Activated CD4-positive, alpha-beta memory T cell treated with anti-CD3 and anti-CD28 coated beads for 36 hours (primary cell): ENCODE data around the gene PKD2L1. TPM values are rescaled to one million over a fixed set of nuclear protein-coding genes. Genes with fewer than 3 reads are reported as not detected.

Experiments
- CTCF ChIA-PET: fragments of 350-600 bp; sonication (Branson Sonifier 250); formaldehyde crosslinking; loops from one replicate; lab custom pipeline; 2021; ENCODE audit warnings: antibody characterized with exemption, inconsistent platforms; lab: Charles Lee
- POLR2A ChIA-PET: fragments of 350-600 bp; sonication (Branson Sonifier 250); formaldehyde crosslinking; loops from one replicate; lab custom pipeline; 2021; ENCODE audit warnings: antibody characterized with exemption; lab: Charles Lee
- DNase-seq: peaks from one replicate; pipeline ENCODE4 v3.0.0-alpha.2; 2020
- H3K27ac Mint-ChIP-seq: one replicate; pipeline ENCODE4 v1.8.0; 2021; ENCODE audit warnings: mixed read lengths
- H3K27me3 Mint-ChIP-seq: one replicate; pipeline ENCODE4 v1.8.0; 2021; ENCODE audit warnings: mixed read lengths
- H3K36me3 Mint-ChIP-seq: one replicate; pipeline ENCODE4 v1.8.0; 2021; ENCODE audit warnings: mixed read lengths
- H3K4me1 Mint-ChIP-seq: one replicate; pipeline ENCODE4 v1.8.0; 2021; ENCODE audit warnings: low read depth, mixed read lengths
- H3K4me3 Mint-ChIP-seq: one replicate; pipeline ENCODE4 v1.8.0; 2021; ENCODE audit warnings: mild to moderate bottlenecking, mixed read lengths
- H3K9me3 Mint-ChIP-seq: one replicate; pipeline ENCODE4 v1.8.0; 2021; ENCODE audit warnings: mixed read lengths
- intact Hi-C: fragments of 100-400 bp; cut with micrococcal nuclease; formaldehyde crosslinking; loops from one replicate; pipeline ENCODE4 v1.15.1; 2023
- total RNA-seq, 2 experiments: library from RNA; stranded (reverse); gene quantifications; one replicate each; pipeline ENCODE4 v1.2.3, GENCODE V29; 2021

The PKD2L1 gene
- total RNA-seq, 2 experiments from 2014 or later = not detected

DNA sequence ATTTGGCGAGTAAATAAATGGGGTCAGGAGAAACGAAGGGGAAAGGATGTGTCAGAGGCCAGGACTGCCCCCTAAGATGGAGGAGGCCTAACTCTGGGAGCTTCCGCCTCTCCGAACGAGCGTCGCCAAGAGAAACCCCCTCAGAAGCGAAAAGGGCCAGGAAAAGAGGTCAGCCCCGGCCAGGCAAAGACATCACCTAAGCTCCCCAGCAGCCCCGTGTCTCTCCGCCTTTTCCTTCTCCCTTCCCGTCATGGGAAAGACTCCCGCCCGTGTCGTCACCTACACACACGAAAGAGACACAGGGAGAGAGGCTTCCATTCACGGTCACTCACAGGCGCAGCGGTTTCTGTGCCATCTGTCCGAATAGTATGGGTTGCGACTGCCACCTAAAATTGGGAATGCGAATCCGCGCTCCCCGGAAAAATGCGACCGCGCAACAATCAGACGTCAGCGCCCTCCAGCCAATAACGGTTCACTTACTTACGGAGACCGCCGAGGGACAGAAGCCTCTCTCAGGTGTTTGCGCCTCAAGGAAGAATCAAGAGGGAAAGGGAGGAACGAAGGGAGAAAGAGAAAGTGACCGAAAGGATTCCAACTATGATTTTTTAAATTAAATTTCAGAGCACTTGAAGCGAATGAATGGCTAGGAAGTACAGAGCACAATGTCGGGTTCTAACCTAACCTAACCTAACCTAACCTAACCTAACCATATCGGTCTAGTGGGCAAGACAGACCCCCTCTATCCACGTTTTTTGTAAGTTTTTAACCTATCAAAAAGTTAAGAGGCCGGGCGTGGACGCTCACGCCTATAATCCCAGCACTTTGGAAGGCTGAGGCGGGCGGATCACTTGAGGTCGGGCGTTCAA is 62.6 kb downstream of the PKD2L1 start, which contains the start of gene CWF19L1:
Gene CWF19L1, minus strand, starts transcription at position 400 of the 866 bp plus-strand sequence. Its CDS starts 45 bp downstream, at position 355.
- no peaks in the 10 kb centered on the region for H3K27me3 Mint-ChIP-seq
- POLR2A ChIA-PET = interaction anchor here (0.7 kb wide), 1 partner anchor 81 kb away, joined by 4 read pairs; the partner anchor contains the start of gene ERLIN1
- intact Hi-C loops = loop anchor here (1.0 to 2.0 kb wide), 3 partner anchors 19 to 81 kb away; partner anchors contain the start of genes BLOC1S2, CHUK and ERLIN1

DNA sequence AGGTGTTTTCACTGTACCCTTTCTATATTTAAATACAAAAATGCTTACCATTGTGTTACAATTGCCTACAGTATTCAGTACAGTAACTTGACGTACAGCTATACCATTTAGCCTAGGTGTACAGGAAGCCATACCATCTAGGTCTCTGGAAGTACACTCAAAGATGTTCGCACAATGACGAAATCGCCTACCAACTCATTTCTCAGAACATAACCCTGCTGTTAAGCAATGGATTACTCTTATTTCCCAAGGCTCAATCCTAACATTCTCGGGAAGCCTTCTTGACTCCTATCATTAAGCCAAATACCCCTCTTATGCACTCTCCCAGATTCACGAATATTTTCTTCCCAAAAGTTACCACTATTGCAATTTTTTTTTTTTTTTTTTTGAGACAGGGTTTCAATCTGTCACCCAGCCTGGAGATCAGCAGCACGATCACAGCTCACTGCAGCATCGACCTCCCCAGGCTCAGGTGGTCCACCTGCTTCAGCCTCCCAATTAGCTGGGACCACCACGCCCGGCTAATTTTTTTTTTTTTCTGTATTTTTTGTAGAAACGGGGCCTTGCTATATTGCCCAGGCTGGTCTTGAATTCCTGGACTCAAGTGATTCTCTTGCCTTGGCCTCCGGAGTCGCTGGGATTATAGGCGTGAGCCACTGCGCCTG is 64.1 kb downstream of the PKD2L1 start:
- no peak overlapping the region for H3K27ac Mint-ChIP-seq
- ChIA-PET CTCF (interaction anchor here (1.0 kb wide), 1 partner anchor 27 kb away, joined by 4 read pairs; no protein-coding TSS in a partner anchor), POLR2A (no interaction called here)
- H3K27me3 Mint-ChIP-seq = no peaks in the 10 kb centered on the region
- H3K9me3 Mint-ChIP-seq = no peaks in the 10 kb centered on the region
- H3K4me3 Mint-ChIP-seq = peak overlapping the region; percentile 65
- H3K36me3 Mint-ChIP-seq = peaks cover 6% of the 10 kb centered on the region
- peaks cover 29% of the 10 kb centered on the region for H3K4me1 Mint-ChIP-seq
- no peak for DNase-seq
- intact Hi-C loops = loop anchor here (2.0 kb wide), 1 partner anchor 79 kb away; the partner anchor contains the start of gene ERLIN1

More for the DNA sequence above, 62.6 kb downstream of the PKD2L1 start, which contains the start of gene CWF19L1:
- peak; percentile 88 for DNase-seq
- Mint-ChIP-seq H3K9me3 (no peaks in the 10 kb centered on the region), H3K4me1 (peaks cover 22% of the 10 kb centered on the region), H3K4me3 (peak within 1 kb of the TSS; percentile 100), H3K27ac (peak within 1 kb of the TSS; percentile 98), H3K36me3 (peaks cover 6% of the 10 kb centered on the region)
- CTCF ChIA-PET = interaction anchor here (1.0 kb wide), 1 partner anchor 70 kb away, joined by 4 read pairs; no protein-coding TSS in a partner anchor

DNA sequence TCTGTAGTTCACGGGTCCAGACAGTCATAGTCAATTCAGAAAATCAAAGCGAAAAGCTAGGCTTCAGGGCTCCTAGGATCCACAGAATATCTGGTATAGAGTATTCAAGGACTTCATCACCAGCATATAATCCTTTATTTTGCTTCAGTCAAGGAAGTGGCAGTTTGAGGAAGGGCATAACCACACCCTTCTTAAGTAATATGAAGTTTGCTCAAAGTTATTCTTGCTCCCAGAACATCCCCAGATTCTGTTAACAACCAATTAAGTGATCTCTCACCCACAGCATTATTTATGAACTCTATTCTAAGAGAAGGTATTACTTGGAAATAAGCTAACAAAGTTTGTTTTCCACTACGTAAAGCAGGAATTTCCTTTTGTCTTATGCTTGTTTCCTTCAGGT is 75.8 kb downstream of the PKD2L1 start:
- H3K27me3 Mint-ChIP-seq = no peaks in the 10 kb centered on the region
- no peak for DNase-seq
- peaks cover 54% of the 10 kb centered on the region for H3K36me3 Mint-ChIP-seq
- H3K27ac Mint-ChIP-seq = no peak overlapping the region
- no peaks in the 10 kb centered on the region for H3K4me1 Mint-ChIP-seq
- no peaks in the 10 kb centered on the region for H3K9me3 Mint-ChIP-seq
- ChIA-PET CTCF (no interaction called here), POLR2A (no interaction called here)
- no peak overlapping the region for H3K4me3 Mint-ChIP-seq
- intact Hi-C loops = no loop called here

DNA sequence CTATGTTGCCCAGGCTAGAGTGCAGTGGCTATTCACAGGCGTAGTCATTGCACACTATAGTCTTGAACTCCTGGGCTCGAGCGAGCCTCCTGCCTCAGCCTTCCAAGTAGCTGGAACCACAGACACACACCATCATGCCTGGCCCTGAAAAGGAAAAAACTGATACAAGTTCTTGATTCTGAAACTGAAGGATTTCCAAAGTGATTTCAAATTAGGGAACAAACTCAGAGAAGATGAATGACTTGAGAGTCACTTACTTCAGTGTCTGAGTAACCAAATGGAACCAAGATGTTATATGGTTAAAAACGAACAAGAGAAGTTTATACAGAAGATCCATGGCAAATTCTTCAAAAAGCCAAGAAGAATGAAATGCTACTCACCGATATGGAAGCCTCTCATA is 77.0 kb downstream of the PKD2L1 start:
- H3K9me3 Mint-ChIP-seq = no peaks in the 10 kb centered on the region
- H3K4me1 Mint-ChIP-seq = no peaks in the 10 kb centered on the region
- peaks cover 56% of the 10 kb centered on the region for H3K36me3 Mint-ChIP-seq
- intact Hi-C loops = no loop called here
- POLR2A ChIA-PET = no interaction called here
- H3K27me3 Mint-ChIP-seq = no peaks in the 10 kb centered on the region
- CTCF ChIA-PET = no interaction called here
- DNase-seq = no peak
- H3K27ac Mint-ChIP-seq = no peak overlapping the region
- H3K4me3 Mint-ChIP-seq = no peak overlapping the region

DNA sequence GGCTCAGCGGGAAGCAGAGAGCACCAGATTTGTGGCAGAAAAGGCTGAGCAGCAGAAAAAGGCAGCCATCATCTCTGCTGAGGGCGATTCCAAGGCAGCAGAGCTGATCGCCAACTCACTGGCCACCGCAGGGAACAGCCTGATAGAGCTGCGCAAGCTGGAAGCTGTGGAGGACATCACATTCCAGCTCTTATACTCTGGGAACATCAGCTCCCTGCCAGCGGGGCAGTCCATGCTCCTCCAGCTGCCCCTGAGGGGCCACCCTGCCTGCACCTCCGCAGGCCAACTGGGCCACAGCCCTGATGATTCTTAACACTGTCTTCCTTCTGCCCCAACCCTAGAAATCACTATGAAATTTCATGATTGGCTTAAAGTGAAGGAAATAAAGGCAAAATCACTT is 81.2 kb downstream of the PKD2L1 start:
- H3K27ac Mint-ChIP-seq = no peak overlapping the region
- intact Hi-C loops = no loop called here
- H3K27me3 Mint-ChIP-seq = no peaks in the 10 kb centered on the region
- CTCF ChIA-PET = interaction anchor here (1.1 to 1.2 kb wide), 2 partner anchors 8 to 403 kb away, joined by 3 to 4 read pairs; no protein-coding TSS in a partner anchor
- no peak for DNase-seq
- H3K9me3 Mint-ChIP-seq = no peaks in the 10 kb centered on the region
- POLR2A ChIA-PET = interaction anchor here (1.0 kb wide), 1 partner anchor 11 kb away, joined by 3 read pairs; no protein-coding TSS in a partner anchor
- no peak overlapping the region for H3K4me3 Mint-ChIP-seq
- H3K4me1 Mint-ChIP-seq = no peaks in the 10 kb centered on the region
- peaks cover 39% of the 10 kb centered on the region for H3K36me3 Mint-ChIP-seq

DNA sequence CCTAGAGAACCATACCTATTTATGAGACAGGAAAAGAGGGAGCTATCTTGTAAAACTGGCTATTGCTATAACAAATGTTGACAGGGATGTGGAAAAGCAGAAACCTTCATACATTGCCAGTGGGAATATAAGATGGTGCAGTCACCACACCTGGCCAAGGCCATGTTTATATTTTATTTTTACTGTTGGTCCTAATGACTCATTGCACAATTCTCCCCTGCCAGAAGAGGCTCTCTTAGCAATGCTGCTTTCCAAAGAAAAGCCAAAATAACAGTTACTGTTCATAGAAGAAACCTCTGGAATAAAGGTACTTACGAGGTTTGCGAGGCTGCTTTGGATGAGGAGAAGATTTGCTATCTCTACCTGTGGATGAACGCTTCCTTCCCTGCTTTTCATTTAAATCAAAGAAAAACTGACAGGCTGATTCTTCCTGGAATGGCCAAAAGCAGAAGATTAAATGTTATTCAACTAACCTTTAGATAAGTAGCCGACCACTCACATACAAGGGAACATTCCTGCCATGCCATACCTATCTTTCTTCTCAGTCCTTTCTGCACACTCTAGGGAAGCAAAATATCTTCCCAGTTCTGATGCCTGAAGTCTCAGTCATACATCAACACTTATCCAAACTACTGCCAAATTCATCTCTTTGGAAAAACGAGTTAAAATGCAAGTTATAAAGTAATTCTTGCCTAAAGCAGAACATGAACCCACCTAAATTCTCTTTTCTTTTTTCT is 84.4 kb downstream of the PKD2L1 start:
- H3K9me3 Mint-ChIP-seq = no peaks in the 10 kb centered on the region
- peaks cover 5% of the 10 kb centered on the region for H3K4me1 Mint-ChIP-seq
- H3K27ac Mint-ChIP-seq = no peak overlapping the region
- DNase-seq = no peak
- CTCF ChIA-PET = no interaction called here
- peaks cover 38% of the 10 kb centered on the region for H3K36me3 Mint-ChIP-seq
- intact Hi-C loops = no loop called here
- POLR2A ChIA-PET = no interaction called here
- no peaks in the 10 kb centered on the region for H3K27me3 Mint-ChIP-seq
- H3K4me3 Mint-ChIP-seq = no peak overlapping the region

DNA sequence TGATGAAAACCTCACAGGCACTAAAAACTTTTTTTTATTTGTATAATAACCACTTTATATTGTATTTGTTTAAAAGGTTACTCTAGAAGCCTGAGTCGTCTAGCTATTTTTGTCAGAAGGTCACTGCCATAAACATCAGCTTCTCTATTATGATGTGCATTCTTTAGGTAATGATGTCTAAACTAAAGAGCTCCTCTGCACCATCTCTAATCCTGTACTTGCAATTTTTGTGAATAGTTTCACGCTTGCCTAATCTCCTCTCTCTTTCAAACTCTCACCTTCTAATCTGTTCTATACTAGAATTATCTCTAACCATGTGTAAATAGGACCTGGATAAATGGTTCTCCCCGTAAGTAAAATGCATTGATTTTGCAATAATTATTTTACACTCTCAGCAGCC is 90.2 kb downstream of the PKD2L1 start:
- Mint-ChIP-seq H3K27ac (no peak overlapping the region), H3K36me3 (peaks cover 33% of the 10 kb centered on the region), H3K4me1 (peaks cover 13% of the 10 kb centered on the region), H3K27me3 (no peaks in the 10 kb centered on the region), H3K4me3 (no peak overlapping the region), H3K9me3 (no peaks in the 10 kb centered on the region)
- POLR2A ChIA-PET = no interaction called here
- CTCF ChIA-PET = interaction anchor here (0.7 to 1.7 kb wide), 9 partner anchors 11 to 394 kb away, joined by 3 to 8 read pairs (median 4); partner anchors contain the start of genes BLOC1S2 and CHUK
- intact Hi-C loops = loop anchor here (5.0 kb wide), 1 partner anchor 393 kb away; no protein-coding TSS in a partner anchor
- DNase-seq = no peak

DNA sequence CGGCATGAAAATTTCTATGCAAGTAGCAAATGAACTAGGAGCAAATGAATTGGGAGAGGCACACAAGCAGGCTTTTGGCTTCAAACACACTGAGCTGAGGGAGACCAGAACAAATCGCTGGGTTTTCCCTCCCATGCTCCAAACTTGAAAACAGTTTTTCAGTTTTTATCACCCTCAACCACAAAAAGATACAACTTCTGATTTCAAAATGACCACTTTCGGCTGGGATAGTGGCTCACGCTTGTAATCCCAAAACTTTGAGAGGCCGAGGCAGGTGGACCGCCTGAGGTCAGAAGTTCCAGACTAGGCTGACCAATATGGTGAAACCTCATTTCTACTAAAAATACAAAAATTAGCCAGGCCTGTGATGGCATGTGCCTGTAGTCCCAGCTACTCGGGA is 91.6 kb downstream of the PKD2L1 start:
- CTCF ChIA-PET = interaction anchor here (0.9 kb wide), 1 partner anchor 27 kb away, joined by 4 read pairs; no protein-coding TSS in a partner anchor
- POLR2A ChIA-PET = interaction anchor here (0.6 to 0.7 kb wide), 2 partner anchors 27 to 78 kb away, joined by 5 to 6 read pairs; no protein-coding TSS in a partner anchor
- H3K9me3 Mint-ChIP-seq = no peaks in the 10 kb centered on the region
- DNase-seq = peak; percentile 18
- intact Hi-C loops = no loop called here
- peaks cover 33% of the 10 kb centered on the region for H3K36me3 Mint-ChIP-seq
- H3K4me1 Mint-ChIP-seq = peaks cover 13% of the 10 kb centered on the region
- H3K27ac Mint-ChIP-seq = no peak overlapping the region
- no peak overlapping the region for H3K4me3 Mint-ChIP-seq
- H3K27me3 Mint-ChIP-seq = no peaks in the 10 kb centered on the region

Other genes starting within 250 kb of the PKD2L1 start
- not detected for gene CPN1, start 248.4 kb downstream of the PKD2L1 start, total RNA-seq
- gene ERLIN1, start 144.2 kb downstream of the PKD2L1 start, total RNA-seq = 10 to 100 TPM; 15.4 to 16.8 TPM
- 10 to 100 TPM; 26.2 to 26.6 TPM for gene CHUK, start 100.6 kb downstream of the PKD2L1 start, total RNA-seq
- 10 to 100 TPM; 40.6 to 42.5 TPM for gene CWF19L1, start 62.6 kb downstream of the PKD2L1 start, total RNA-seq
- gene BLOC1S2, start 43.5 kb downstream of the PKD2L1 start, total RNA-seq = 10 to 100 TPM; 50.5 to 51.5 TPM
- 100 to 1,000 TPM; 156 to 158 TPM for gene SCD, start 17.0 kb upstream of the PKD2L1 start, total RNA-seq
- gene WNT8B, start 132.8 kb upstream of the PKD2L1 start, total RNA-seq = under 1 TPM; 0.36 to 0.46 TPM
- gene SEC31B, start 189.6 kb upstream of the PKD2L1 start, total RNA-seq = 10 to 100 TPM; 44.2 to 47.2 TPM
- gene NDUFB8, start 199.6 kb upstream of the PKD2L1 start, total RNA-seq = 100 to 1,000 TPM; 390 to 404 TPM
- 10 to 100 TPM; 40.6 to 47.4 TPM for gene HIF1AN, start 205.7 kb upstream of the PKD2L1 start, total RNA-seq